IgD-negative memory B cell (primary cell): Measurements from ENCODE around the gene SOX6. TPM values are rescaled to one million over a fixed set of nuclear protein-coding genes. Genes with fewer than 3 reads are reported as not detected.
"Not testable (repeated sequence)": the region's sequence is repeated elsewhere in the genome, so short reads cannot be mapped to it uniquely, and the experiment has no call there.

Experiments used
- H3K27ac Mint-ChIP-seq, 3 donors: one replicate each; pipeline ENCODE4 v1.8.0; 2020 to 2022; ENCODE audit warnings: mild to moderate bottlenecking in 3 of 3, mixed read lengths in 3 of 3, moderate library complexity in 1 of 3
- H3K27me3 Mint-ChIP-seq: one replicate; pipeline ENCODE4 v1.8.0; 2021; ENCODE audit warnings: mixed read lengths
- H3K36me3 Mint-ChIP-seq: one replicate; pipeline ENCODE4 v1.8.0; 2020; ENCODE audit warnings: mild to moderate bottlenecking, mixed read lengths
- H3K4me1 Mint-ChIP-seq, 3 donors: one replicate each; pipeline ENCODE4 v1.8.0; 2020 to 2022; ENCODE audit warnings: mixed read lengths in 3 of 3, mild to moderate bottlenecking in 1 of 3
- H3K4me3 Mint-ChIP-seq, 4 donors: one replicate each; pipeline ENCODE4 v1.8.0; 2020 to 2022; ENCODE audit warnings: mild to moderate bottlenecking in 4 of 4, mixed read lengths in 4 of 4, moderate library complexity in 3 of 4
- H3K9me3 Mint-ChIP-seq, 3 donors: one replicate each; pipeline ENCODE4 v1.8.0; 2020 to 2021; ENCODE audit warnings: mixed read lengths in 3 of 3, mild to moderate bottlenecking in 1 of 3
- polyA plus RNA-seq: library from polyadenylated mRNA; unstranded; fragments of 300-500 nt; fragmentation: Illumina TruSeq; gene quantifications from one replicate; pipeline ENCODE4 v1.2.3, GENCODE V29; 2021

The SOX6 gene
- polyA plus RNA-seq, 1 donor from 2014 or later, result not detected

- H3K9me3 Mint-ChIP-seq, result peaks cover 0 to 6% (median 1%) of the 10 kb centered on the region in 3 donors
- H3K27me3 Mint-ChIP-seq, result no peaks in the 10 kb centered on the region
- no peak overlapping the region for H3K4me3 Mint-ChIP-seq
- H3K4me1 Mint-ChIP-seq, result no peaks in the 10 kb centered on the region
- no peaks in the 10 kb centered on the region for H3K36me3 Mint-ChIP-seq
- no peak overlapping the region for H3K27ac Mint-ChIP-seq
These were observed 199.0 kb downstream of the SOX6 start for GRCh38 chr11:16157327-16157726.

DNA sequence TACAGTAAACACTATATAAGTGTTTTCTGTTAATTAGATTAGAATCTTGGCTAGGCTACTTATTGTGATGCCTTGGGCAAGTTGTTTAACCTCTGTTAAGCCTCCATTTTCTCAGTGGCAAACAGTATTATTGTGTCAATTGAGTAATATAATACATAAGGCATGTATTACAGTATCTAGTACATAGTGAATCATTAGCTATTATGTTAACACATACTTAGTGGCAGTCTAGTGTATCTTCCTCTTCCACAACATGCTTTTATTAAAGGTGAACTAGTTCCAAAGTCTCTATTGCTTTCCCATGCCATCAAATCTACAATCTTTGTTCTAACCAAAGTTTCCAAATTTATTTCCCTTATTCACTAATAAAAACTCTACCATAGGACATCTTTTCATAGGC is 200.9 kb downstream of the SOX6 start:
- Mint-ChIP-seq H3K4me1 (no peaks in the 10 kb centered on the region), H3K27ac (no peak overlapping the region), H3K27me3 (no peaks in the 10 kb centered on the region), H3K9me3 (peaks cover 0 to 10% (median 1%) of the 10 kb centered on the region in 3 donors), H3K4me3 (no peak overlapping the region), H3K36me3 (no peaks in the 10 kb centered on the region)

GRCh38 chr11:16154715-16155396 is 201.5 kb downstream of the SOX6 start:
- Mint-ChIP-seq H3K4me1 (no peaks in the 10 kb centered on the region), H3K27ac (no peak overlapping the region), H3K9me3 (peaks cover 0 to 13% (median 1%) of the 10 kb centered on the region in 3 donors), H3K36me3 (no peaks in the 10 kb centered on the region), H3K27me3 (no peaks in the 10 kb centered on the region), H3K4me3 (no peak overlapping the region)

GRCh38 chr11:16153951-16154350 is 202.4 kb downstream of the SOX6 start:
- H3K4me3 Mint-ChIP-seq, result no peak overlapping the region
- no peaks in the 10 kb centered on the region for H3K4me1 Mint-ChIP-seq

DNA sequence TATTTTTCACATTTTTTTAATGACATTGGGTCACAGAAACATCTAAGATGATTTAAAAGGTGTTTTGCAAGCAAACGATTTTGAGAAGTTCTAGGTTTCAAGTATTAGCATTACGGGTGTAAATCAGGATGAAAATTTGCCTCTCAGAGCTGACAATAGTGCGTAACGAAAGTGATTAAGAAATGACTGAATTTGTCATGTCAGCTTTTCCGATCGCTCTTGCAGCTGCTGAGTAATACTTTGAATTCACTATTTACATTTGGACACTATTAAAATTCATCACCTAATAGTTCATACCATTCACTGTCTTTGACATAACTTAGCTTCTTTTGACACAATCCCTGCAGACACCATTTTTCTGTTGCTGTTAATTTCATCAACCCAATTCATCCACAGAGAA is 205.2 kb downstream of the SOX6 start:
- no peaks in the 10 kb centered on the region for H3K27me3 Mint-ChIP-seq
- no peaks in the 10 kb centered on the region for H3K4me1 Mint-ChIP-seq
- H3K36me3 Mint-ChIP-seq, result no peaks in the 10 kb centered on the region
- no peak overlapping the region for H3K4me3 Mint-ChIP-seq
- peaks cover 1 to 16% (median 4%) of the 10 kb centered on the region in 3 donors for H3K9me3 Mint-ChIP-seq
- H3K27ac Mint-ChIP-seq, result no peak overlapping the region

More at GRCh38 chr11:16153951-16154350, 202.4 kb downstream of the SOX6 start:
- Mint-ChIP-seq H3K27ac (no peak overlapping the region), H3K36me3 (no peaks in the 10 kb centered on the region), H3K9me3 (peaks cover 0 to 13% (median 1%) of the 10 kb centered on the region in 3 donors), H3K27me3 (no peaks in the 10 kb centered on the region)

- H3K9me3 Mint-ChIP-seq, result peaks cover 1 to 15% (median 4%) of the 10 kb centered on the region in 3 donors
- H3K36me3 Mint-ChIP-seq, result no peaks in the 10 kb centered on the region
- no peaks in the 10 kb centered on the region for H3K27me3 Mint-ChIP-seq
- H3K4me3 Mint-ChIP-seq, result no peak overlapping the region
- no peaks in the 10 kb centered on the region for H3K4me1 Mint-ChIP-seq
- H3K27ac Mint-ChIP-seq, result no peak overlapping the region
These were observed 206.9 kb downstream of the SOX6 start for GRCh38 chr11:16149476-16149875.

- Mint-ChIP-seq H3K27me3 (no peaks in the 10 kb centered on the region), H3K4me3 (no peak overlapping the region), H3K27ac (no peak overlapping the region), H3K9me3 (peaks cover under 1 to 11% (median 4%) of the 10 kb centered on the region in 3 donors), H3K4me1 (no peaks in the 10 kb centered on the region), H3K36me3 (no peaks in the 10 kb centered on the region)
These were observed 207.9 kb downstream of the SOX6 start for GRCh38 chr11:16148301-16148931.

- not testable (repeated sequence) for H3K27me3 Mint-ChIP-seq, H3K27ac Mint-ChIP-seq, H3K4me3 Mint-ChIP-seq
These were observed 209.4 kb downstream of the SOX6 start for GRCh38 chr11:16146980-16147379.

DNA sequence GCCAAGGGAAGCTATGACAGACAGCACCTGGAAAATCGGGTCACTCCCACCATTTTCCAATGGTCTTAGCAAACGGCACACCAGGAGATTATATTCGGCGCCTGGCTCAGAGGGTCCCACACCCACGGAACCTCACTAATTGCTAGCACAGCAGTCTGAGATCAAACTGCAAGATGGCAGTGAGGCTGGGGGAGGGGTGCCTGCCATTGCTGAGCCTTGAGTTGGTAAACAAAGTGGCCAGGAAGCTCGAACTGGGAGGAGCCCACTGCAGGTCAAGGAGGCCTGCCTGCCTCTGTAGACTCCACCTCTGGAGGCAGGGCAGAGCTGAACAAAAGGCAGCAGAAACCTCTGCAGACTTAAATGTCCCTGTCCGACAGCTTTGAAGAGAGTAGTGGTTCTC is 214.7 kb downstream of the SOX6 start:
- not testable (repeated sequence) for H3K36me3 Mint-ChIP-seq, H3K9me3 Mint-ChIP-seq, H3K4me3 Mint-ChIP-seq, H3K4me1 Mint-ChIP-seq, H3K27ac Mint-ChIP-seq, H3K27me3 Mint-ChIP-seq

More at GRCh38 chr11:16146980-16147379, 209.4 kb downstream of the SOX6 start:
- not testable (repeated sequence) for H3K4me1 Mint-ChIP-seq, H3K36me3 Mint-ChIP-seq, H3K9me3 Mint-ChIP-seq

DNA sequence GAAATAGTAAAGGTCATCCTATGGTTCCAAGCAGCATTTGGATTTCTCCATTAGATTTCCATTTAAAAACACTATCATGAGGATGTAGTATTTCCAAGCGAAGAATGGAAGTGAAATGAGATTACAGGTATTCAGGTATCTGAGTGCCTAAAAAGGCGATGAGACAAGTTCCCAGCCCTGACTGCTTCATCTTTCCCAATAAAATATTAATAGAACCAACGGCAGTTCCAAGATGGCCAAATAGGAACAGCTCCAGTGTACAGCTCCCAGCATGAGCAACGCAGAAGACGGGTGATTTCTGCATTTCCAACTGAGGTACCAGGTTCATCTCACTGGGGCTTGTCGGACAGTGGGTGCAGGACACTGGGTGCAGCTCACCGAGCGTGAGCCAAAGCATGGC is 215.2 kb downstream of the SOX6 start:
- H3K4me3 Mint-ChIP-seq, H3K4me1 Mint-ChIP-seq, H3K27ac Mint-ChIP-seq, H3K27me3 Mint-ChIP-seq, H3K9me3 Mint-ChIP-seq, H3K36me3 Mint-ChIP-seq: not testable (repeated sequence)

DNA sequence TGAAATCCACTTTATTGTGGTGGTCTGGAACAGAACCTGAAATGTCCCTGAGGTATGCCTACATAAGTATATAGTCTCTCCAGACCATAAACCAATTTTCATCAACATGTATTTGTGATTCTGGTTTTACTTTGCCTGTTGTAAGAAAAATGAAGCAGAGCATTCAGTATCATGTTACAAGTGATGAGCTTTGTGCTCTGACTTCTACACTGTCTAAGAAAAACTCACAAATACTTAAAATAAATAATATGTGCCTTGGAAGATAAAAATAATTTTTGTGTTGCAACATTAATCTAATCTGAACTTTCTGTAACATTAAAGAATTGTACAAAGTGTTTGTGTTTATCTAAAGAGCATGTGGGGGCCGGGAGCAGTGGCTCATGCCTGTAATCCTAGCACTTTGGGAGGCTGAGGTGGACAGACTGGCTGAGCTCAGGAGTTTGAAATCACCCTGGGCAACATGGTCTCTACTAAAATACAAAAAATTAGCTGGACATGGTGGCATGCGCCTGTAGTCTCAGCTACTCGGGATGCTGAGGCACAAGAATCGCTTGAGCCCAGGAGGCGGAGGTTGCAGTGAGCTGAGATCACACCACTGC is 219.5 kb downstream of the SOX6 start:
- Mint-ChIP-seq H3K27ac (no peak overlapping the region), H3K4me1 (no peaks in the 10 kb centered on the region), H3K36me3 (no peaks in the 10 kb centered on the region), H3K27me3 (no peaks in the 10 kb centered on the region), H3K9me3 (peaks cover 2 to 11% (median 2%) of the 10 kb centered on the region in 3 donors), H3K4me3 (no peak overlapping the region)

DNA sequence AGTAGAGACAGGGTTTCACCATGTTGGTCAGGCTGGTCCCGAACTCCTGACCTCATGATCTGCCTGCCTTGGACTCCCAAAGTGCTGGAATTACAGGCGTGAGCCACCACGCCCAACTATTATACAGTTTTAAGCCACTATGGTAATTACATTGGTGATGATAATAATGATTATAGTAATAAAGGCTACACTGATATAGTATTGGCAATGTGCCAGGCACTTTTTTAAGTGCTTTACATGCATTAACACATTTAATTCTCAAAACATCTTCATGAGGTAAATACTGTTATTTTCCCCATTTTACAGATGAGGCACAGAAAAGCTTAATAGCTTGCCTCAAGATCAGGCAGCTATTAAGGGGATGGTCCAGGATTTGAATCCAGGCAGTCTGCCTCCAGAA is 222.5 kb downstream of the SOX6 start:
- Mint-ChIP-seq H3K4me3 (no peak overlapping the region), H3K27me3 (no peaks in the 10 kb centered on the region), H3K9me3 (peaks cover 0 to 11% (median 2%) of the 10 kb centered on the region in 3 donors), H3K36me3 (peaks cover 2% of the 10 kb centered on the region), H3K4me1 (no peaks in the 10 kb centered on the region), H3K27ac (peak overlapping the region in 1 of 3 donors; percentile 78)

GRCh38 chr11:16127732-16128131 is 228.6 kb downstream of the SOX6 start:
- no peak overlapping the region for H3K4me3 Mint-ChIP-seq
- no peak overlapping the region for H3K27ac Mint-ChIP-seq
- H3K4me1 Mint-ChIP-seq, result no peaks in the 10 kb centered on the region
- peaks cover 2% of the 10 kb centered on the region for H3K36me3 Mint-ChIP-seq
- H3K27me3 Mint-ChIP-seq, result no peaks in the 10 kb centered on the region
- peaks cover 0 to 3% (median 1%) of the 10 kb centered on the region in 3 donors for H3K9me3 Mint-ChIP-seq

DNA sequence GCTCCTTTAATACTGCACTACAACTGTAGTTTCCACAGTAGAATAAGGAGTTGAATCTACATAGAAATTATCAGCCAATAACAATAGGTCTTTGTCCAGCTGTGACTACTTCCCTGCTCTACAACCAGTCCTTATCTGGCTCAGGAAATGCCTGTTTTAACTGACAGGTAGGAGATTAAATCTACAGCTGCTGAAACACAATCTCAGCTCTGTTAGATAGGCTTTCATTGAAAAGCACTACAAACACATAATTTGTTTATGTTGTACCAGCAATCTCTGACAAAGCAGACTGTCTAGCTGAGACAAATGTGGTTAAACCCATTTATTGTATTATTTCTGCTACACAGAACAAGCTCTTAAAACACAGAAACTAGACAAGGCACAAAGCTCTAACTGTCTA is 230.0 kb downstream of the SOX6 start:
- Mint-ChIP-seq H3K36me3 (no peaks in the 10 kb centered on the region), H3K27me3 (no peaks in the 10 kb centered on the region), H3K9me3 (peaks cover 0 to 3% (median 1%) of the 10 kb centered on the region in 3 donors), H3K4me1 (no peaks in the 10 kb centered on the region), H3K4me3 (no peak overlapping the region), H3K27ac (no peak overlapping the region)

DNA sequence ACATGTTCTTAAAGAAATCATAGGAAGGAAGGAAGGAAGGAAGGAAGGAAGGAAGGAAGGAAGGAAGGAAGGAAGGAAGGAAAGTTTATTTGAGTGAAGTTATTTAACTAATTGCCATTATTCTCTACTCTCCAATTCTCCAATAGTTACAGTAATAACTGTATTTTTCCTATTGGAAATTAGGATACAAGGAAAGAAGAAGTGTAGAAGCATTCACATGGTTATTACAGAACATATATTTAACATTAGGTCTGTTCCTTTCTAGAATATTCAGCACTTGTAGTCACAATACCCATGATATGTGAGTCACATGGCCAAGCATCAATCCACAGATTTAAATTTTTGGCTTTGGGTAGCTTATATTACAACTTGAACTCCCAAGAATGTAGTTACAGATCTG is 230.6 kb downstream of the SOX6 start:
- Mint-ChIP-seq H3K27ac (no peak overlapping the region), H3K36me3 (no peaks in the 10 kb centered on the region), H3K4me3 (no peak overlapping the region), H3K9me3 (peaks cover 0 to 3% (median 1%) of the 10 kb centered on the region in 3 donors), H3K27me3 (no peaks in the 10 kb centered on the region), H3K4me1 (no peaks in the 10 kb centered on the region)

DNA sequence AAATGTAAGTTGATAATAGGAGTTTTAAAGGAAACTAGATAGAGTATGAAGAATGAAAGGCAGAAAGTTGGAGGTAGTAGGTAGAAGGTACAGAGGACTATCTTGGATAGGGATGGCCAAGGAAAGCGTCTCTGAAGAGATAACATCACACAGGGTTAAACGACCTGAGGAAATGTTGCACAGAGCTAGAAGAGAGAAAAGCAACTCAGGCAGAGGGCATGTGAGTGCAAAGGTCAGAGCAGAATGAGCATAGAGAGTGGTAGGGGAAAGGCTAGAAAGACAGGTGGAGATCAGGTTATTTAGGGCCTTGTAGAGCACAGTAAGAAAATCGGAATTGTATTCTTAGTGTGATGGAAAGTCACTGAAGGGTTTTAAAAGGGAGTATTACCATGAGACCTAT is 232.0 kb downstream of the SOX6 start:
- Mint-ChIP-seq H3K27me3 (no peaks in the 10 kb centered on the region), H3K9me3 (peaks cover 0 to 3% (median 1%) of the 10 kb centered on the region in 3 donors), H3K4me3 (no peak overlapping the region), H3K27ac (no peak overlapping the region), H3K4me1 (no peaks in the 10 kb centered on the region), H3K36me3 (no peaks in the 10 kb centered on the region)
